H9 (cell line): ENCODE data around the gene PRDX4. TPM values are rescaled to one million over a fixed set of nuclear protein-coding genes. Genes with fewer than 3 reads are reported as not detected.

Experiments used
- DNase-seq: peaks from one replicate; pipeline ENCODE4 v3.0.0-alpha.2; 2017
- H2AFZ ChIP-seq: one replicate; pipeline ENCODE4 v1.6.1; 2013; ENCODE audit warnings: mild to moderate bottlenecking, low read length, control low read depth, moderate library complexity
- H2AK5ac ChIP-seq: 2 replicates; pipeline ENCODE4 v1.6.1; 2013; ENCODE audit warnings: low read length, control low read depth, mixed read lengths; ENCODE audit not compliant: insufficient read length
- H2BK120ac ChIP-seq: one replicate; pipeline ENCODE4 v1.6.1; 2013; ENCODE audit warnings: low read depth, mild to moderate bottlenecking, low read length, control low read depth, inconsistent platforms; ENCODE audit not compliant: poor library complexity, severe bottlenecking
- H2BK12ac ChIP-seq: 2 replicates; pipeline ENCODE4 v1.6.1; 2013; ENCODE audit warnings: low read length, control low read depth, mixed read lengths, low read depth; ENCODE audit not compliant: insufficient read length
- H2BK15ac ChIP-seq: 2 replicates; pipeline ENCODE4 v1.6.1; 2013; ENCODE audit warnings: low read depth, low read length, control low read depth
- H2BK20ac ChIP-seq: one replicate; pipeline ENCODE4 v1.6.1; 2013; ENCODE audit warnings: low read depth, mild to moderate bottlenecking, low read length, control low read depth, inconsistent platforms; ENCODE audit not compliant: poor library complexity, severe bottlenecking
- H2BK5ac ChIP-seq: 2 replicates; pipeline ENCODE4 v1.6.1; 2013; ENCODE audit warnings: low read length, control low read depth, mixed read lengths; ENCODE audit not compliant: insufficient read length
- H3K14ac ChIP-seq: 2 replicates; pipeline ENCODE4 v1.6.1; 2013; ENCODE audit warnings: low read length, control low read depth; ENCODE audit not compliant: insufficient read depth
- H3K18ac ChIP-seq: 2 replicates; pipeline ENCODE4 v1.6.1; 2013; ENCODE audit warnings: low read depth, mild to moderate bottlenecking, mixed read lengths, low read length, control low read depth; ENCODE audit not compliant: insufficient read length
- H3K23ac ChIP-seq: 2 replicates; pipeline ENCODE4 v1.6.1; 2013; ENCODE audit warnings: low read length, control low read depth, mixed read lengths, low read depth; ENCODE audit not compliant: insufficient read length
- H3K23me2 ChIP-seq: 2 replicates; pipeline ENCODE4 v1.6.1; 2013; ENCODE audit warnings: low read depth, mild to moderate bottlenecking, mixed read lengths, low read length, control low read depth; ENCODE audit not compliant: insufficient read length, poor library complexity, severe bottlenecking
- H3K27ac ChIP-seq: 2 replicates; pipeline ENCODE4 v1.5.1; 2013; ENCODE audit warnings: low read length, control low read depth, mixed read lengths, low read depth; ENCODE audit not compliant: insufficient read length
- H3K27me3 ChIP-seq: 2 replicates; pipeline ENCODE4 v1.6.1; 2013; ENCODE audit warnings: low read length, control low read depth, inconsistent platforms; ENCODE audit not compliant: insufficient read depth
- H3K4ac ChIP-seq: 2 replicates; pipeline ENCODE4 v1.6.1; 2013; ENCODE audit warnings: low read depth, mild to moderate bottlenecking, control low read depth, inconsistent platforms, low read length, moderate library complexity
- H3K4me1 ChIP-seq: 2 replicates; pipeline ENCODE4 v1.6.1; 2013; ENCODE audit warnings: low read length, control low read depth, inconsistent platforms; ENCODE audit not compliant: insufficient read depth
- H3K4me2 ChIP-seq: 2 replicates; pipeline ENCODE4 v1.6.1; 2013; ENCODE audit warnings: low read length, control low read depth, mixed read lengths; ENCODE audit not compliant: insufficient read length, insufficient read depth
- H3K56ac ChIP-seq: 2 replicates; pipeline ENCODE4 v1.6.1; 2013; ENCODE audit warnings: low read depth, mild to moderate bottlenecking, mixed read lengths, low read length, control low read depth; ENCODE audit not compliant: insufficient read length
- H3K79me1 ChIP-seq: 2 replicates; pipeline ENCODE4 v1.6.1; 2013; ENCODE audit warnings: low read depth, mild to moderate bottlenecking, moderate library complexity, low read length, control low read depth, inconsistent platforms; ENCODE audit not compliant: insufficient read depth, poor library complexity, severe bottlenecking
- H3K79me2 ChIP-seq: 2 replicates; pipeline ENCODE4 v1.6.1; 2013; ENCODE audit warnings: low read length, control low read depth, inconsistent platforms; ENCODE audit not compliant: insufficient read depth
- H3K9ac ChIP-seq: 2 replicates; pipeline ENCODE4 v1.6.1; 2013; ENCODE audit warnings: low read length, control low read depth, mixed read lengths; ENCODE audit not compliant: insufficient read length; ENCODE audit errors: extremely low read depth
- H3K9me3 ChIP-seq: one replicate; pipeline ENCODE4 v1.6.1; 2013; ENCODE audit warnings: low read depth, low read length, inconsistent platforms; ENCODE audit not compliant: control insufficient read depth
- H3T11ph ChIP-seq: one replicate; pipeline ENCODE4 v1.6.1; 2013; ENCODE audit warnings: mild to moderate bottlenecking, low read length, control low read depth, inconsistent platforms
- H4K20me1 ChIP-seq: one replicate; pipeline ENCODE4 v1.6.1; 2013; ENCODE audit not compliant: control insufficient read depth, insufficient read length, insufficient read depth
- H4K5ac ChIP-seq: 2 replicates; pipeline ENCODE4 v1.6.1; 2013; ENCODE audit warnings: low read depth, mild to moderate bottlenecking, mixed read lengths, low read length, control low read depth; ENCODE audit not compliant: insufficient read length
- H4K8ac ChIP-seq: replicated peaks from 2 replicates; pipeline ENCODE4 v1.6.1; 2013; ENCODE audit warnings: low read length, control low read depth, mixed read lengths, low read depth; ENCODE audit not compliant: insufficient read length
- H4K91ac ChIP-seq: 2 replicates; pipeline ENCODE4 v1.6.1; 2013; ENCODE audit warnings: low read depth, mild to moderate bottlenecking, moderate library complexity, mixed read lengths, low read length, control low read depth; ENCODE audit not compliant: insufficient read length
- H3K27ac Mint-ChIP-seq, 3 experiments: 2 replicates in 2 of 3; 3 replicates in 1 of 3; pipeline ENCODE4 v1.8.0; 2020 to 2021; ENCODE audit warnings: mixed read lengths in 3 of 3, mild to moderate bottlenecking in 1 of 3, moderate library complexity in 1 of 3
- H3K27me3 Mint-ChIP-seq: 2 replicates; pipeline ENCODE4 v1.8.0; 2021; ENCODE audit warnings: low read depth, mild to moderate bottlenecking, moderate library complexity, mixed read lengths
- H3K36me3 Mint-ChIP-seq, 3 experiments: 2 replicates in 2 of 3; 3 replicates in 1 of 3; pipeline ENCODE4 v1.8.0; 2020 to 2021; ENCODE audit warnings: low read depth in 3 of 3, mixed read lengths in 3 of 3; ENCODE audit not compliant: insufficient read depth in 1 of 3
- H3K4me1 Mint-ChIP-seq, 2 experiments: 2 replicates each; pipeline ENCODE4 v1.8.0; 2020; ENCODE audit warnings: mixed read lengths in 2 of 2
- H3K4me3 Mint-ChIP-seq, 2 experiments: 2 replicates in 1 of 2; 3 replicates in 1 of 2; pipeline ENCODE4 v1.8.0; 2020 to 2021; ENCODE audit warnings: mild to moderate bottlenecking in 2 of 2, mixed read lengths in 2 of 2, moderate library complexity in 1 of 2
- H3K9me3 Mint-ChIP-seq, 2 experiments: 2 replicates in 1 of 2; 3 replicates in 1 of 2; pipeline ENCODE4 v1.8.0; 2020; ENCODE audit warnings: mild to moderate bottlenecking in 2 of 2, mixed read lengths in 2 of 2, moderate library complexity in 1 of 2
- CTCF ChIP-seq: fragments of 200-600 bp; sonication (generic); conservative IDR thresholded peaks from 3 replicates; pipeline ENCODE4 v1.8.0; 2021; ENCODE audit warnings: antibody characterized with exemption, mild to moderate bottlenecking
- WGBS: extraction: QIAGEN DNeasy Blood & Tissue Kit; methylation state at CpG from one replicate; pipeline ENCODE4 v1.1.7; 2013; ENCODE audit warnings: missing lambda C conversion rate, low lambda C conversion rate, mixed read lengths; ENCODE audit not compliant: insufficient read length; ENCODE audit errors: extremely low coverage; 5-methylcytosine and 5-hydroxymethylcytosine counted together
- total RNA-seq: library from RNA; stranded (reverse); gene quantifications from 2 replicates; pipeline ENCODE4 v1.2.1, GENCODE V29; 2021

PRDX4 gene
- total RNA-seq, 1 experiment from 2014 or later: 256 TPM

GRCh38 chrX:23694606-23695005 is 27.3 kb downstream of the PRDX4 start:
- no peaks in the 10 kb centered on the region for H3K27me3 Mint-ChIP-seq
- Histone ChIP-seq H2AFZ (no peak overlapping the region), H3K9ac (no peak overlapping the region), H2BK120ac (no peak overlapping the region), H3K27me3 (no peaks in the 10 kb centered on the region), H3K23ac (no peak overlapping the region), H2BK12ac (no peak overlapping the region), H3K79me1 (no peaks in the 10 kb centered on the region), H3K4ac (no peak overlapping the region), H3K4me1 (no peaks in the 10 kb centered on the region), H3K56ac (no peak overlapping the region), H3K4me2 (no peak overlapping the region), H2BK15ac (no peak overlapping the region), H3T11ph (no peak overlapping the region), H4K91ac (no peak overlapping the region), H2BK5ac (no peak overlapping the region), H4K20me1 (no peaks in the 10 kb centered on the region), H3K27ac (no peak overlapping the region), H2BK20ac (no peak overlapping the region), H3K18ac (no peak overlapping the region), H3K23me2 (no peaks in the 10 kb centered on the region), H4K8ac (no peak overlapping the region), H3K9me3 (no peaks in the 10 kb centered on the region), H3K14ac (no peak overlapping the region), H4K5ac (no peak overlapping the region), H3K79me2 (no peaks in the 10 kb centered on the region), H2AK5ac (no peak overlapping the region)
- no peaks in the 10 kb centered on the region for H3K4me1 Mint-ChIP-seq
- peak; percentile 71 for TF ChIP-seq CTCF
- no peaks in the 10 kb centered on the region for H3K9me3 Mint-ChIP-seq
- no peak overlapping the region for H3K27ac Mint-ChIP-seq
- peak; percentile 39 for DNase-seq
- no CpG with 5 or more reads among the region's 8 CpGs for WGBS
- no peak overlapping the region for H3K4me3 Mint-ChIP-seq
- H3K36me3 Mint-ChIP-seq: no peaks in the 10 kb centered on the region
